AG09319 (cell line): Measurements from ENCODE around the gene ERC2.

Source experiments
- DNase-seq: peaks from one replicate; pipeline ENCODE4 v3.0.0-alpha.2; 2010; ENCODE audit warnings: low read depth; ENCODE audit errors: extremely low read depth
- CTCF ChIP-seq: IDR thresholded peaks from 2 replicates; pipeline ENCODE4 v1.5.1; 2011; ENCODE audit warnings: low read depth, mild to moderate bottlenecking, inconsistent platforms, low read length, moderate library complexity

Gene ERC2

DNA sequence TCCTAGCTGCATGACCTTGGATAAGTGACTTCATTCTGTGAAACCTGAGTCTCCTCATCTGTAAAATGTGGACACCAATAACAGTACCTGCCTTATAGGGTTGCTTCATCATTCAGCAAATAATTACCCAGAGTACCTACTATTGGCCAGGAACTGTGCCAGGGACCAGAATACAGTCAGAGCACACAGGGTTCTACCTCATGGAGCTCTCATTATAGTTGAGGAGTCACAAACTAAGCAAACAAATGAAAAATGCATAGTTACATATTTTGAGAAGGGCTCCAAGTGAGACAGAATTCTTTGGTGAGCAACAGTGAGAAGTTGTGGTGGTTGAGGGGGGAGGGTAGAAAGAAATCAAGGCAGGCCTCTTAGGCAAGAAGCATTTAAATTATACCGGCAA, 672.5 kb downstream of the ERC2 start:
- TF ChIP-seq CTCF: no peak
- no peak for DNase-seq

GRCh38 chr3:55795296-55795695, 673.0 kb downstream of the ERC2 start:
- DNase-seq: no peak
- no peak for TF ChIP-seq CTCF

GRCh38 chr3:55792742-55793141, 675.5 kb downstream of the ERC2 start:
- no peak for TF ChIP-seq CTCF
- no peak for DNase-seq

- no peak for TF ChIP-seq CTCF
- no peak for DNase-seq
These were observed 676.3 kb downstream of the ERC2 start for GRCh38 chr3:55792009-55792408.

DNA sequence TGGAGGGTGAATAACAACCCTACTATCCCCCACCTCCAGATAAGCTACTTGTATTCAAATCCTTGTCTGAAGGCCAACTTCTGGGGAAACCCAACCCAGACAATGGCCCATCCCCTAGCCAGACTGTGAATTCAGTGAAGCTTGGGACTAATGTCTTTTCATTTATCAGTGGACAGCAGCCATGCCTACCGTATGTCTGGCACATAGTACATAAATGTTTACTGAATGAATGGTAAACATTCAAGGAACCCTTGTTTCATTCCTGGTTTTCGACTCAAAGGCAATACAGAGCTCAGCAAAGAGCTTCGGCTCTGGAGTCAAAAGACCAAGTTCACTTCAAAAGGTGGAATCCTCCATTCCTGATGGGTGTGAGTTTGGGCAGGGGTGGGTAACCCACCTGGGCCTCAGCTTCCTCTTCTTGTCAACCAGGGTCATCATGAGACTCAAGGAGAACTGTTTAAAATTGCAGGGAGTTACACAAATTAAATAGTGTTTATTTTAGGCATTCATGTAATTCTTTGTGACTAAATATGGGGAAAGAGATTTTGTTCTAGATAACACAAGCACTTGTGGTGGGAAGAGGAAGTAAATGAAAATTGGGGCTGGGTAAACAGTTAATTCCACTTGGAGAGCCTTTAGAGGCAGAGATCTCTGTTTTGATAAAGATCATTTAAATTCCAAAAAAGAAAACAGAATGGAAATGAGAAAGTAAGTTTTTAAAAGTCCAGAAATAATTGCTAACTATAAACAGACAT, 677.5 kb downstream of the ERC2 start:
- no peak for TF ChIP-seq CTCF
- no peak for DNase-seq

DNA sequence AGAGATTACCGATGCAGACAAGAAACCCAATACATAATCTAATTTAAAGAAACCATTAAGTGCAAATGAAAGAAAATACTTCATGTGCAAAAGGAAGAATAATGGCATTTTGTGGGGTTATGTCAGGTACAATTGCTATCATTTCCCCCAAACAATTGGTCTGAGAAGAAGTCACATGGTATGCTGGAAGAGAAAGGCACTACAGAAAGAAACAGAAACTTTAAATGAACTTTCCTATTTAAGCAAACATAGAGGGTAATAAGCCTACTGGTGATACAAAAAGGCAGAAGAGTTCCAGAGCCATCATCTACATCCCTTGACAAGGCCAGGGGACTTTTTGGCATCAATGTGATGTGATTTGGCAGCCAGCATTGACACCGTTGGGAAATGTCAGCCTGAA, 678.8 kb downstream of the ERC2 start:
- DNase-seq: no peak
- no peak for TF ChIP-seq CTCF

DNA sequence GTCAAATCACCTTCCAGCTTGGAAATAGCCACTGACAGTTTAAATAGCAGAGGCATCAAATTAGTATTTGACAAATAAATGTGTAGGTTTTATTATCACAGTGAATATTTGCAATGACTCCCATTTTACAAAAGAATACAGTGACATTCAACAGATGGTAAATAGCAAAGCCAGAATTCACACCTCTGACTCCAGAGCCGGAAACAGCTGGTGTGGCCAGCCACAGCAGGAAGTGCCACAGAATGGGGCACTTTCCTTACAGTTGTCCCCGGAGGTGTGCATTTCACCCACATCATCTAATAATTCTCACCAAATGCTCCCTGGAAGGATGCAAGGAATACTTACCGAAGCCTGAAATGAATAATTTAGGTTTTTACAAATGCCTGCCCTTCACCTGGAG, 685.5 kb downstream of the ERC2 start:
- no peak for TF ChIP-seq CTCF
- no peak for DNase-seq
